PC-3 (cell line): ENCODE measurements around the gene TAF11L7.

Source experiments
- CTCF ChIP-seq: fragments of 300-600 bp; sonication (generic); conservative IDR thresholded peaks from 2 replicates; pipeline ENCODE4 v1.5.1; 2017; ENCODE audit warnings: antibody characterized with exemption, low read depth, mild to moderate bottlenecking, low read length
- EZH2 ChIP-seq: fragments of 300-600 bp; sonication (generic); IDR thresholded peaks from one replicate; pipeline ENCODE4 v1.6.1; 2017; ENCODE audit warnings: antibody characterized with exemption, mild to moderate bottlenecking, low read length; ENCODE audit not compliant: unreplicated experiment
- EZH2phosphoT487 ChIP-seq: fragments of 300-600 bp; sonication (generic); IDR thresholded peaks from 2 replicates; pipeline ENCODE4 v1.6.1; 2018; ENCODE audit warnings: mild to moderate bottlenecking, antibody characterized with exemption, low read length, borderline replicate concordance

DNA sequence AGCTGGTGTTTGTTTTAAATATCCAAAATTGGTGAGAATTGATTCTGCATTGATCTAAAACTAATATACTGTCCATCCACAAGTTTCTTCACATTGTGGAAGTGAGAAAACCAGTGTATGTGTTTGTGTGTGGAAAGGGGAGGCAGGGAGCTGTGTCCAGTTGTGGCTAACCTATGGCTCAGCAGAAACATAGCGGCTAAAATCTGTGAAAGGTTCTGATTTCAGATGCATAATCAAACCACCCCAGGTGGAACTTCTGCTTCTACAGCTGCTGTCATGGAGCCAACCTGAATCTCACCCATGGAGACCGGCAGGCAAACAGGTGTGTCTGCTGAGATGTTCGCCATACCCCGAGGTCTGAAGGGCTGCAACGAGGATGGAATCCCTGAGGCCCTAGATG, 48.6 kb upstream of the TAF11L7 start, which contains the start of gene TAF11L14:
- no peak for TF ChIP-seq CTCF
- no peak for TF ChIP-seq EZH2
- TF ChIP-seq EZH2phosphoT487, result no peak
